MM.1S (cell line): ENCODE results near the gene SLC39A9.

Experiments used
- DNase-seq: peaks from one replicate; pipeline ENCODE4 v3.0.0-alpha.2; 2015
- H2AFZ ChIP-seq: fragments of 300-600 bp; sonication (generic); 2 replicates; pipeline ENCODE4 v1.6.0; 2016; ENCODE audit warnings: antibody characterized with exemption, low read length
- H3F3A ChIP-seq: fragments of 300-600 bp; sonication (generic); 2 replicates; pipeline ENCODE4 v1.6.1; 2016; ENCODE audit warnings: mild to moderate bottlenecking, antibody characterized with exemption, low read length, moderate library complexity, mixed read lengths; ENCODE audit not compliant: insufficient read depth
- H3K27ac ChIP-seq: fragments of 300-600 bp; sonication (generic); 2 replicates; pipeline ENCODE4 v1.5.1; 2016; ENCODE audit warnings: mild to moderate bottlenecking, low read length
- H3K27me3 ChIP-seq: fragments of 300-600 bp; sonication (generic); replicated peaks from 2 replicates; pipeline ENCODE4 v1.6.0; 2016; ENCODE audit warnings: low read length; ENCODE audit not compliant: insufficient read depth
- H3K36me3 ChIP-seq: fragments of 300-600 bp; sonication (generic); replicated peaks from 2 replicates; pipeline ENCODE4 v1.6.1; 2016; ENCODE audit warnings: mild to moderate bottlenecking, low read length, mixed read lengths; ENCODE audit not compliant: insufficient read depth
- H3K4me1 ChIP-seq: fragments of 300-600 bp; sonication (generic); 2 replicates; pipeline ENCODE4 v1.6.1; 2016; ENCODE audit warnings: low read length, mixed read lengths
- H3K4me2 ChIP-seq: fragments of 300-600 bp; sonication (generic); 2 replicates; pipeline ENCODE4 v1.6.0; 2016; ENCODE audit warnings: low read depth, low read length
- H3K4me3 ChIP-seq: fragments of 300-600 bp; sonication (generic); 2 replicates; pipeline ENCODE4 v1.5.1; 2016; ENCODE audit warnings: low read length, mixed read lengths
- H3K79me2 ChIP-seq: fragments of 300-600 bp; sonication (generic); 2 replicates; pipeline ENCODE4 v1.6.1; 2016; ENCODE audit warnings: mixed run types, low read length, mixed read lengths
- H3K9ac ChIP-seq: fragments of 300-600 bp; sonication (generic); 2 replicates; pipeline ENCODE4 v1.6.1; 2016; ENCODE audit warnings: low read length, mixed read lengths
- H3K9me2 ChIP-seq: fragments of 300-600 bp; sonication (generic); replicated peaks from 2 replicates; pipeline ENCODE4 v1.6.1; 2016; ENCODE audit warnings: mild to moderate bottlenecking, low read length, mixed read lengths; ENCODE audit not compliant: insufficient read depth
- H3K9me3 ChIP-seq: fragments of 300-600 bp; sonication (generic); replicated peaks from 2 replicates; pipeline ENCODE4 v1.6.1; 2016; ENCODE audit warnings: mild to moderate bottlenecking, low read length, mixed read lengths; ENCODE audit not compliant: insufficient read depth
- H4K20me1 ChIP-seq: fragments of 300-600 bp; sonication (generic); 2 replicates; pipeline ENCODE4 v1.6.1; 2016; ENCODE audit warnings: mild to moderate bottlenecking, low read length, moderate library complexity, mixed read lengths; ENCODE audit not compliant: insufficient read depth
- CTCF ChIP-seq: fragments of 300-600 bp; sonication (generic); IDR thresholded peaks from 2 replicates; pipeline ENCODE4 v1.5.1; 2016; ENCODE audit warnings: antibody characterized with exemption, low read length, mixed read lengths
- EZH2 ChIP-seq: fragments of 300-600 bp; sonication (generic); optimal IDR thresholded peaks from 2 replicates; pipeline ENCODE3; 2017; ENCODE audit warnings: low read depth, mild to moderate bottlenecking, antibody characterized with exemption, low read length, mixed read lengths
- EZH2phosphoT487 ChIP-seq: fragments of 300-600 bp; sonication (generic); IDR thresholded peaks from 2 replicates; pipeline ENCODE4 v1.6.1; 2018; ENCODE audit warnings: antibody characterized with exemption, low read length

The SLC39A9 gene

GRCh38 chr14:69401841-69402240 is 3.3 kb downstream of the SLC39A9 start:
- H3F3A ChIP-seq: no peaks in the 10 kb centered on the region
- no peak overlapping the region for H2AFZ ChIP-seq
- no peak overlapping the region for H3K9ac ChIP-seq
- H3K4me1 ChIP-seq: peaks cover 11% of the 10 kb centered on the region; the same call in 1 of the 2 replicates
- H3K27me3 ChIP-seq: no peaks in the 10 kb centered on the region
- H3K4me2 ChIP-seq: no peak overlapping the region
- TF ChIP-seq EZH2: no peak
- TF ChIP-seq CTCF: no peak
- no peak for TF ChIP-seq EZH2phosphoT487
- H4K20me1 ChIP-seq: no peaks in the 10 kb centered on the region
- no peak overlapping the region for H3K27ac ChIP-seq
- no peaks in the 10 kb centered on the region for H3K9me2 ChIP-seq
- H3K36me3 ChIP-seq: no peaks in the 10 kb centered on the region
- peaks cover 85% of the 10 kb centered on the region for H3K79me2 ChIP-seq
- DNase-seq: no peak
- H3K4me3 ChIP-seq: no peak overlapping the region
- H3K9me3 ChIP-seq: no peaks in the 10 kb centered on the region

GRCh38 chr14:69404478-69404877 is 6.0 kb downstream of the SLC39A9 start:
- Histone ChIP-seq H3K36me3 (no peaks in the 10 kb centered on the region), H4K20me1 (no peaks in the 10 kb centered on the region), H3K9me3 (no peaks in the 10 kb centered on the region), H3K4me3 (no peak overlapping the region), H2AFZ (no peak overlapping the region), H3K9me2 (no peaks in the 10 kb centered on the region), H3K27ac (no peak overlapping the region), H3K9ac (no peak overlapping the region), H3K27me3 (no peaks in the 10 kb centered on the region), H3K79me2 (peaks cover 70% of the 10 kb centered on the region), H3F3A (no peaks in the 10 kb centered on the region), H3K4me1 (peaks cover 11% of the 10 kb centered on the region; the same call in 1 of the 2 replicates), H3K4me2 (no peak overlapping the region)
- DNase-seq: no peak
- TF ChIP-seq EZH2phosphoT487 (no peak), CTCF (no peak), EZH2 (no peak)

GRCh38 chr14:69404883-69405282 is 6.4 kb downstream of the SLC39A9 start:
- H3F3A ChIP-seq: no peaks in the 10 kb centered on the region
- no peak for DNase-seq
- H3K9ac ChIP-seq: no peak overlapping the region
- H4K20me1 ChIP-seq: no peaks in the 10 kb centered on the region
- no peaks in the 10 kb centered on the region for H3K9me3 ChIP-seq
- H2AFZ ChIP-seq: no peak overlapping the region
- H3K4me3 ChIP-seq: no peak overlapping the region
- no peaks in the 10 kb centered on the region for H3K36me3 ChIP-seq
- no peak overlapping the region for H3K4me2 ChIP-seq
- H3K27me3 ChIP-seq: no peaks in the 10 kb centered on the region
- peaks cover 7% of the 10 kb centered on the region; the same call in 1 of the 2 replicates for H3K4me1 ChIP-seq
- peaks cover 70% of the 10 kb centered on the region for H3K79me2 ChIP-seq
- TF ChIP-seq EZH2phosphoT487 (no peak), CTCF (no peak), EZH2 (no peak)
- H3K27ac ChIP-seq: no peak overlapping the region
- no peaks in the 10 kb centered on the region for H3K9me2 ChIP-seq

GRCh38 chr14:69405762-69406161 is 7.3 kb downstream of the SLC39A9 start:
- DNase-seq: no peak
- H3K9me3 ChIP-seq: no peaks in the 10 kb centered on the region
- no peaks in the 10 kb centered on the region for H3K4me1 ChIP-seq
- H3K27ac ChIP-seq: no peak overlapping the region
- no peak overlapping the region for H3K4me2 ChIP-seq
- no peak overlapping the region for H3K9ac ChIP-seq
- no peaks in the 10 kb centered on the region for H3K27me3 ChIP-seq
- TF ChIP-seq CTCF (no peak), EZH2 (no peak), EZH2phosphoT487 (no peak)
- H2AFZ ChIP-seq: no peak overlapping the region
- H3F3A ChIP-seq: no peaks in the 10 kb centered on the region
- no peak overlapping the region for H3K4me3 ChIP-seq
- H3K36me3 ChIP-seq: no peaks in the 10 kb centered on the region
- H3K79me2 ChIP-seq: peaks cover 67% of the 10 kb centered on the region
- H4K20me1 ChIP-seq: no peaks in the 10 kb centered on the region
- no peaks in the 10 kb centered on the region for H3K9me2 ChIP-seq
